ENCODE results near the gene MYL9.
"Not testable (repeated sequence)": the region's sequence is repeated elsewhere in the genome, so short reads cannot be mapped to it uniquely, and the experiment has no call there.

MYL9 gene

GRCh38 chr20:36563374-36563773 is 22.1 kb downstream of the MYL9 start:
- Histone ChIP-seq H3K9me3 (ENCODE audit: low read length) (no peaks in the 10 kb centered on the region), H3K27me3 (ENCODE audit: control insufficient read depth in 1 of 2, insufficient read depth in 2 of 2, low read length in 2 of 2) (no peaks in the 10 kb centered on the region), H3K27ac (ENCODE audit: low read depth, low read length) (no peak overlapping the region), H3K36me3 (ENCODE audit: insufficient read depth, low read length) (no peaks in the 10 kb centered on the region), H3K4me1 (ENCODE audit: insufficient read depth, low read length) (no peaks in the 10 kb centered on the region), H3K4me3 (ENCODE audit: low read depth in 1 of 2, low read length in 2 of 2) (no peak overlapping the region), H3K9ac (ENCODE audit: low read length) (no peak overlapping the region)

GRCh38 chr20:36564078-36564725 is 22.9 kb downstream of the MYL9 start:
- not testable (repeated sequence) for H3K9me3 ChIP-seq (ENCODE audit: low read length); H3K36me3 ChIP-seq (ENCODE audit: insufficient read depth, low read length); H3K4me1 ChIP-seq (ENCODE audit: insufficient read depth, low read length); H3K27ac ChIP-seq (ENCODE audit: low read depth, low read length); H3K4me3 ChIP-seq (ENCODE audit: low read depth in 1 of 2, low read length in 2 of 2); H3K27me3 ChIP-seq (ENCODE audit: control insufficient read depth in 1 of 2, insufficient read depth in 2 of 2, low read length in 2 of 2); H3K9ac ChIP-seq (ENCODE audit: low read length)

- not testable (repeated sequence) for H3K36me3 ChIP-seq (ENCODE audit: insufficient read depth, low read length); H3K4me1 ChIP-seq (ENCODE audit: insufficient read depth, low read length); H3K9ac ChIP-seq (ENCODE audit: low read length); H3K9me3 ChIP-seq (ENCODE audit: low read length); H3K4me3 ChIP-seq (ENCODE audit: low read depth in 1 of 2, low read length in 2 of 2); H3K27ac ChIP-seq (ENCODE audit: low read depth, low read length); H3K27me3 ChIP-seq (ENCODE audit: control insufficient read depth in 1 of 2, insufficient read depth in 2 of 2, low read length in 2 of 2)
These were observed 23.4 kb downstream of the MYL9 start for GRCh38 chr20:36564726-36565121.

- no peaks in the 10 kb centered on the region for H3K27me3 ChIP-seq (ENCODE audit: control insufficient read depth in 1 of 2, insufficient read depth in 2 of 2, low read length in 2 of 2)
- no peak overlapping the region for H3K4me3 ChIP-seq (ENCODE audit: low read depth in 1 of 2, low read length in 2 of 2)
- no peak overlapping the region for H3K9ac ChIP-seq (ENCODE audit: low read length)
- H3K4me1 ChIP-seq (ENCODE audit: insufficient read depth, low read length): no peaks in the 10 kb centered on the region
- H3K36me3 ChIP-seq (ENCODE audit: insufficient read depth, low read length): no peaks in the 10 kb centered on the region
- no peaks in the 10 kb centered on the region for H3K9me3 ChIP-seq (ENCODE audit: low read length)
- no peak overlapping the region for H3K27ac ChIP-seq (ENCODE audit: low read depth, low read length)
These were observed 24.2 kb downstream of the MYL9 start for GRCh38 chr20:36565520-36565919.

GRCh38 chr20:36569847-36570429 is 28.6 kb downstream of the MYL9 start:
- no peaks in the 10 kb centered on the region for H3K36me3 ChIP-seq (ENCODE audit: insufficient read depth, low read length)
- H3K4me1 ChIP-seq (ENCODE audit: insufficient read depth, low read length): peaks cover under 1% of the 10 kb centered on the region

GRCh38 chr20:36571564-36572504 is 30.5 kb downstream of the MYL9 start:
- peaks cover 18% of the 10 kb centered on the region for H3K4me1 ChIP-seq (ENCODE audit: insufficient read depth, low read length)
- peak overlapping the region; percentile 36 for H3K9ac ChIP-seq (ENCODE audit: low read length)
- H3K9me3 ChIP-seq (ENCODE audit: low read length): no peaks in the 10 kb centered on the region
- H3K36me3 ChIP-seq (ENCODE audit: insufficient read depth, low read length): no peaks in the 10 kb centered on the region
- no peak overlapping the region for H3K4me3 ChIP-seq (ENCODE audit: low read depth in 1 of 2, low read length in 2 of 2)
- no peaks in the 10 kb centered on the region for H3K27me3 ChIP-seq (ENCODE audit: control insufficient read depth in 1 of 2, insufficient read depth in 2 of 2, low read length in 2 of 2)
- peak overlapping the region; percentile 87 for H3K27ac ChIP-seq (ENCODE audit: low read depth, low read length)

More at GRCh38 chr20:36569847-36570429, 28.6 kb downstream of the MYL9 start:
- Histone ChIP-seq H3K9ac (ENCODE audit: low read length) (no peak overlapping the region), H3K27me3 (ENCODE audit: control insufficient read depth in 1 of 2, insufficient read depth in 2 of 2, low read length in 2 of 2) (no peaks in the 10 kb centered on the region), H3K27ac (ENCODE audit: low read depth, low read length) (no peak overlapping the region), H3K9me3 (ENCODE audit: low read length) (no peaks in the 10 kb centered on the region), H3K4me3 (ENCODE audit: low read depth in 1 of 2, low read length in 2 of 2) (no peak overlapping the region)

GRCh38 chr20:36572701-36573102 is 31.4 kb downstream of the MYL9 start:
- Histone ChIP-seq H3K4me3 (ENCODE audit: low read depth in 1 of 2, low read length in 2 of 2) (peak overlapping the region; percentile 41 to 55), H3K9ac (ENCODE audit: low read length) (peak overlapping the region; percentile 36), H3K27me3 (ENCODE audit: control insufficient read depth in 1 of 2, insufficient read depth in 2 of 2, low read length in 2 of 2) (no peaks in the 10 kb centered on the region), H3K9me3 (ENCODE audit: low read length) (no peaks in the 10 kb centered on the region), H3K4me1 (ENCODE audit: insufficient read depth, low read length) (peaks cover 18% of the 10 kb centered on the region), H3K36me3 (ENCODE audit: insufficient read depth, low read length) (no peaks in the 10 kb centered on the region), H3K27ac (ENCODE audit: low read depth, low read length) (peak overlapping the region; percentile 87)

- no peaks in the 10 kb centered on the region for H3K9me3 ChIP-seq (ENCODE audit: low read length)
- H3K36me3 ChIP-seq (ENCODE audit: insufficient read depth, low read length): no peaks in the 10 kb centered on the region
- H3K27ac ChIP-seq (ENCODE audit: low read depth, low read length): peak within 1 kb of the TSS; percentile 87
- peak within 1 kb of the TSS; percentile 55 to 71 for H3K4me3 ChIP-seq (ENCODE audit: low read depth in 1 of 2, low read length in 2 of 2)
- H3K4me1 ChIP-seq (ENCODE audit: insufficient read depth, low read length): peaks cover 18% of the 10 kb centered on the region
- H3K27me3 ChIP-seq (ENCODE audit: control insufficient read depth in 1 of 2, insufficient read depth in 2 of 2, low read length in 2 of 2): no peaks in the 10 kb centered on the region
- peak within 1 kb of the TSS; percentile 36 for H3K9ac ChIP-seq (ENCODE audit: low read length)
These were observed 31.9 kb downstream of the MYL9 start, which contains the start of gene TGIF2 for GRCh38 chr20:36573103-36573797. TGIF2 (plus strand) TSS chr20:36573597; CDS start chr20:36578775, 5,178 bp downstream.

GRCh38 chr20:36573798-36574365 is 32.6 kb downstream of the MYL9 start:
- no peaks in the 10 kb centered on the region for H3K27me3 ChIP-seq (ENCODE audit: control insufficient read depth in 1 of 2, insufficient read depth in 2 of 2, low read length in 2 of 2)
- peaks cover 18% of the 10 kb centered on the region for H3K4me1 ChIP-seq (ENCODE audit: insufficient read depth, low read length)
- H3K27ac ChIP-seq (ENCODE audit: low read depth, low read length): peak overlapping the region; percentile 86
- peak overlapping the region; percentile 55 to 71 for H3K4me3 ChIP-seq (ENCODE audit: low read depth in 1 of 2, low read length in 2 of 2)
- no peaks in the 10 kb centered on the region for H3K36me3 ChIP-seq (ENCODE audit: insufficient read depth, low read length)
- no peak overlapping the region for H3K9ac ChIP-seq (ENCODE audit: low read length)
- H3K9me3 ChIP-seq (ENCODE audit: low read length): no peaks in the 10 kb centered on the region

GRCh38 chr20:36574366-36575135 is 33.2 kb downstream of the MYL9 start:
- peaks cover 2% of the 10 kb centered on the region for H3K36me3 ChIP-seq (ENCODE audit: insufficient read depth, low read length)
- peak overlapping the region; percentile 55 to 71 for H3K4me3 ChIP-seq (ENCODE audit: low read depth in 1 of 2, low read length in 2 of 2)
- peaks cover 18% of the 10 kb centered on the region for H3K4me1 ChIP-seq (ENCODE audit: insufficient read depth, low read length)
- H3K9ac ChIP-seq (ENCODE audit: low read length): peak overlapping the region; percentile 14
- no peaks in the 10 kb centered on the region for H3K9me3 ChIP-seq (ENCODE audit: low read length)
- H3K27ac ChIP-seq (ENCODE audit: low read depth, low read length): peak overlapping the region; percentile 86
- H3K27me3 ChIP-seq (ENCODE audit: control insufficient read depth in 1 of 2, insufficient read depth in 2 of 2, low read length in 2 of 2): no peaks in the 10 kb centered on the region
